ENCODE data around the gene DYNC1H1.

Gene DYNC1H1

GRCh38 chr14:101939646-101940170 is 24.7 kb upstream of the DYNC1H1 start:
- in situ Hi-C loops (cut with MboI; ENCODE audit: low sequenced_read_pairs): no loop called here

- in situ Hi-C loops (cut with MboI; ENCODE audit: low sequenced_read_pairs): no loop called here
Measured at GRCh38 chr14:101944451-101944850, 19.9 kb upstream of the DYNC1H1 start.

- in situ Hi-C loops (cut with MboI; ENCODE audit: low sequenced_read_pairs): no loop called here
Measured at GRCh38 chr14:101945171-101945570, 19.2 kb upstream of the DYNC1H1 start.

DNA sequence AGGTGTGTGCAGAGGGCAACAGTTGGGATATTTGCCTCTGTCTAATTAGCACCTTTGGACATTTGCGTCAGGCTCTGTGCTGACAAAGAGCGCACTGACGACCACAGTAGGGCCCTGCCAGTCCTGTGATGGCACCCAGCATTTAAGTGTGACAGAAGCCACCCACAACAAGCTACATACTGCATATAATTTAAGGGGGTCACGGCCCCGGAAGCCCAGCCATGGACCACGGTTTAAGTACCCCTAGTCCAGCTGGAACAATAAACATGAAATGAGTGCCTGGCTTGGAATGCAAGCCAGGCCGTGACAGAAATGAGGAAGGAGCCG is 16.8 kb upstream of the DYNC1H1 start:
- in situ Hi-C loops (cut with MboI; ENCODE audit: low sequenced_read_pairs): no loop called here

DNA sequence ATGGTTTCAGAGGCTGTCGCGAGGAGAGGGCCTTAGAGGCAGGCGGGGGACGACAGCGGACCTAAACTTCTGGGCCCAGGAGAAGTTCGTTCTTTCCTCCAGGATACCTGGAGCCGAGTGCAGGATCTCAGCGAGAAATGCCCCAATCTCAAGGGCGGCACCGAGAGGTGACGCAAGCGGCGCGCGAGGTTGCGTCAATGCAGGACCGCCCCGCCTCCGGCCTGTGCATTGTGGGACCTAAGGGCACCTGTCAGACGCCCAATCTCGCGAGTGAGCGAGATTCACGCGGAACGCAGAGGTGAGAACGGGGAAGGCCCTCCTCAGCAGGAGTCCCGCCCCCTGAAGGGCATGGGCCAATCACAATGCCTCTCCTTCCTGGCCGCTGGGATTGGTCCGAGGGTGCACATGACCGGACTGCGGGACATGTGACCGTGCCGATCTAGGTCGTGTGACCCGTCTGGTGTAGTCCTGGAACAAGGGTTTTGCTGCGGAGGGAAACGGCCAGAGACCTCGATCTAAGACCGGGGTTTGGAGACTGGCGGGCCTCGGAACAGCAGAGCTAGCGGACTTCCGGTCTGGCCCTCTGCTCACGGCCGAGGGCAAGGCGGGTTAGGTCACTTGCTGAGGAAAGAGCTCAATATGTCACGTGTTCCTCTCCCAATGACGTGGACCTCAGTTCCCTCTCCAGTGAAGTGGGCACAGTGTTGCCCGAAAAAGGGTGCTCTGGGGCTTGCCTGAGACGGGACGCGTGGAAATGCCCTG is 16.3 kb upstream of the DYNC1H1 start:
- in situ Hi-C loops (cut with MboI; ENCODE audit: low sequenced_read_pairs): no loop called here

DNA sequence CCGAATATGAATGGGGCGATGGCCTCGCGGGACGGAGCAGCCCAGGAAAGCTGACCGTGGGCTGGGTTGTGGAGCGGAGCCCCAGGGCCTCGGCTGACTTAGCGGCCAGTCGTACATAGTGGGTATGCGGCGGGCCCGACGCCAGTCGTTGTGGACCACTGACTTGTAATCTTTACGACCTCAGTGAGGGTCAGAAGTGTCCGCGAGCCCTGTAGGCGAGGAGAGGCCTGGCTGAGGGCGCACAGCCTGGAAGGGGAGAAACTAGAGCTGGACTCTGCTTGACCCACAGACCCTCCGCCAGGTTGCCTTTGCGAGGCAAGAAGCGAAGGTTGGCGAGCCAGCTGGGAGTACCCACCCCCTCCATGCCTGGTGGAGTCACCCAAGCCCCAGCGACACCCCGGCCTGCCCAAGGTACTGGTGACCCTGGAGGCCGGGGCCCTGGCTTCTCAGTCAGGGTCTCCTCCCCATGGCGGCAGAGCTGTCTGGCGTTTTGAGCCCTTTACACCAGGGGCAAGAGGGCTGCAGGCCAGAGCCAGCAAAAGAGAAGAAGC is 15.6 kb upstream of the DYNC1H1 start:
- in situ Hi-C loops (cut with MboI; ENCODE audit: low sequenced_read_pairs): no loop called here

GRCh38 chr14:101950100-101950499 is 14.3 kb upstream of the DYNC1H1 start:
- in situ Hi-C loops (cut with MboI; ENCODE audit: low sequenced_read_pairs): no loop called here

DNA sequence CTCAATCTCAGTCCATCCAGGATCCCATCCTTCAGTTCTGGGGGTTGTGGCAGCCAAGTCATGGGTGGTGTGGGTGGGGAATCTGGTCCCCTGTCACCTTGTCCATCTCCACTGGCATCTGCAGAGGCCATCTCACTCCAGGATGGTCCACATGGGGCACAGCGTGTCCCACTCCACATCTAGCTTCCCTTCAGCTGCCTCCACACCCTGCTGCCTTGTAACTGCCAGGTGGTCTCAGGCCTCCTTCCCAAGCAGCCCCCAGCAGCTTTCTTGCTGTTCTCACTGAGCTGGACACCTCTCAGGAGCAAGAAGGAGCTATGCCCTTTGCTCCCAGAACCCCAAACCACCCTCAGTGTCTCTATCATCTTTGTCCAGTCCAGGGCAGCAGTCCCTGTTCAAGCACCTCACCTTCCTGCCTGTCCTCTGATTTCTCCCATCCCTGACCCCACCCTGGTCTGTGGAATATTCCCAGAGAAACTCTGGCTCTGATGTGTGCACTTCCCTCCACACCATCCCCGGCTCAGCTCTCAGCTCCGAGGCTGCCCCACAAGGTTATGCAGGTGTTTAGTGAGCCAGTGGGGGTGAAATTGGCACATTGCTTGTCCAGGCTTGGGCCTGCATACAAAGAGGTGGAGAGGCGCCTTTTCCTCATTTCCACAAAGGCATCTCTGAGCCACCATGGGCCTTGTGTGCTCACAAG is 13.7 kb upstream of the DYNC1H1 start:
- in situ Hi-C loops (cut with MboI; ENCODE audit: low sequenced_read_pairs): no loop called here

DNA sequence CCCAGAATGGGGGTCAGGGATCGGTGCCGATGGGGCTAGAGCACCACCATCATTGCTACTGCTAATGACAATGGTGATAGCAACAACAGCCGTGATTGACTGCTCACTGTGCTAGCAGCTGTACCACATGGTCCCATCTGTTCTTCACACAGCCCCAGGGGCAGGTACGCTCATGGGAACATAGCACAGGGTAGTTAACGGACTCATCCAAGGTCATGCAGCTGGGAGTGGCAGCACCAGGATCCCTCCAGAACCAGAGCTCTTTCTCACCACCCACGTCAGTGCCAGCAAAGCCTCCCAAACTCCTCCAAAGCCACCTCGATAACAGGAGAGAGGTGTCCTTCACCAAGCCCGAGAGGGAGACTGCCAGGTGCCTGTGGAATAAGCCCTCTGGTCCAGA is 11.2 kb upstream of the DYNC1H1 start:
- in situ Hi-C loops (cut with MboI; ENCODE audit: low sequenced_read_pairs): no loop called here

DNA sequence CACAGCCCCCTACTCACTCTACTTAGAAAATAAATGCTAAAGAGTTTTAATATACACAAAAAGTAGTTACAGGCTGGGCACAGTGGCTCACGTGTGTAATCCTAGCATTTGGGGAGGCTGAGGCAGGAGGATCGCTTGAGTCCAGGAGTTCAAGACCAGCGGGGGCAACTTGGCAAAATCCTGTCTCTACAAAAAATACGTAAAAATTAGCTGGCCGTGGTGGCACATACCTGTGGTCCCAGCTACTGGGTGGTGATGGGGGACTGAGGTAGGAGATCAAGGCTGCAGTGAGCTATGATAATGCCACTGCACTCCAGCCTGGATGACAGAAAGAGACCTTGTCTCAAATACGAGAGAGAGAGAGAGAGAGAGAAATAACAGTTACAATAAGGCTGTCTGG is 9.9 kb upstream of the DYNC1H1 start:
- in situ Hi-C loops (cut with MboI; ENCODE audit: low sequenced_read_pairs): no loop called here

- in situ Hi-C loops (cut with MboI; ENCODE audit: low sequenced_read_pairs): no loop called here
Measured at GRCh38 chr14:101955695-101956161, 8.6 kb upstream of the DYNC1H1 start.

- in situ Hi-C loops (cut with MboI; ENCODE audit: low sequenced_read_pairs): no loop called here
Measured at GRCh38 chr14:101956179-101956885, 8.0 kb upstream of the DYNC1H1 start.

- in situ Hi-C loops (cut with MboI; ENCODE audit: low sequenced_read_pairs): no loop called here
Measured at GRCh38 chr14:101957406-101958234, 6.8 kb upstream of the DYNC1H1 start.

GRCh38 chr14:101958418-101959180 is 5.8 kb upstream of the DYNC1H1 start:
- in situ Hi-C loops (cut with MboI; ENCODE audit: low sequenced_read_pairs): no loop called here

- in situ Hi-C loops (cut with MboI; ENCODE audit: low sequenced_read_pairs): no loop called here
Measured at GRCh38 chr14:101959277-101959676, 5.1 kb upstream of the DYNC1H1 start.

DNA sequence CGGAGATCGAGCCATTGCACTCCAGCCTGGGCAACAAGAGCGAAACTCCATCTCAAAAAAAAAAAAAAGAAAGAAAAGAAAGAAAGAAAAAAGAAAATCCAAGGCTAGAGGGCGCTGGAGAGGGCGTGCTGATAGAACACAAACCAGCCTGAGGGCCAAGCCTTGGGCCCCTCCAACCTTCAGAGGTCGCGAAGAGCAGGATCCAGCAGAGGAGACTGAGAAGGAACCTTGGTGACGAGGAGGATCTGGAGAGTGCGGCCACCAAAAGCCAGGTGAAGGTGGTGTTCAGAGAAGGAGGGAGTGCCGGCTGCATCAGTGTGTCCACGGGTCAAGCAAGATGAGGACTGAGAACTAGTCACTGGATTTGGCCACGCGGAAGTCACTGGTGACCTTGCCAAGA is 4.1 kb upstream of the DYNC1H1 start:
- in situ Hi-C loops (cut with MboI; ENCODE audit: low sequenced_read_pairs): no loop called here

DNA sequence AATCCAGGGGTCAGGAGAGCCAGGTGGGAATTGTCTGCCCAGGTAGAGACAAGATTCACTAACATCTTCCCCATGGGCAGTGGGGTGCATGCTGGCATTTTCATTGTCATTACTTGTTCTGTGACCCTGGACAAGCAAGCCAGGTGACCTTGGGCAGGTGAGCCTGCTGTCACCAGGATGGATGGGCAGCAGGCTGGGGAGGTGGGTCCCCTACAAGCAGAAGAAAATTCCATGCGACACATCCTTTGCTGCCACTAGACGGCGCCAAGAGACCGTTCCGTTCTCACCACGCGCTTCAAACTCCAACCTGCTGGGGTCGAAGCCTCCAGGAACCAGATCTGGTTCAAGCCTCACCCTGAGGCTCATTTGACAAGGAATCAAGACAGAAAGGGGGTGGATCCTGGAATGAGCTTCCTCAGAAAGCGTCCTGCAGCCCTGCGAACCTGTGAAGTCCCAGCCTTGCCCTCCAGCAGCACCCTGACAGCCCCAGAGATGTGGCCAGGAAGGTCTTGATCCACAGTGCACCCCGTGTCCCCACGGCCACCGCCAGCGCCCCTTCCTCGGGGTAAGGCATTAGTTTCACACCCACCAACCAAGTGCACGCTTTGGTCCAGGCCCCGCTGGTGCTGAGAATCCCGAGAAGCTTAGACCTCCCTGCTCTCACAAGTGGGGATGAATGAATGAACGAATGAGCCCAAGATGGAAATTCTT is 3.2 kb upstream of the DYNC1H1 start:
- in situ Hi-C loops (cut with MboI; ENCODE audit: low sequenced_read_pairs): no loop called here

DNA sequence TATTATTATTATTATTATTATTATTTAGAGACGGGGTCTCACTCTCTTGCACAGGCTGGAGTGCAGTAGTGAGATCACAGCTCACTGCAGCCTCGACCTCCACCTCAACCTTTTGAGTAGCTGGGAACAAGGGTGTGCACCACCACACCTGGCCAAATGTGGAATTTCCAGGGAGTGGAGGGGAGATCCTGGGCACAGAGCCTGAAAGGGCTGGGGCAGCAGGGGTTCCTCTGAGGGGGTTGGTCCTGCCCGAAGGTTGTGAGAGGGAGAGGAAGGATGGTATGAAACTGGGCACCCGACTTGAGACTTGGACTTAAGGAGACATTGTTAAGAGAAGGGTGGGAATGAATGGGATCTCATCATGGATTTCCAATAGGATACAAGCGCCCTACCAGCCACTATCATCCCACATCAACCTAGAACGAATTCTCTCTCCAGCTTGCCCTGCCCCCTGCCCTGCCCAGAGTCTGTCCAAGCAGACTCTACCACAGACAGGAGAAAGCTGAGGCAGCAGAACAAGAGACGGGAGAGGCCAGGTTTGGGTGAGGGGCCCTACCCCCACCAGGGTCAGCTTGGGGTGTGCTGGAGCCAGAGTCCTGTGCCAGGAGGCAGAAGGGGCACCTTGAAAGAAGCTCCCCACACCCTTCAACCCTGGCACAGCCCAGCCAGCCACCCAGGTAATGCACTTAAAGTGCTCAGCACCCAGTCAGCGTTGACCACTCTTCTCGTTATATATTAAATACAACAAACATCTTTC is 2.4 kb upstream of the DYNC1H1 start:
- in situ Hi-C loops (cut with MboI; ENCODE audit: low sequenced_read_pairs): no loop called here

Data from HL-60/S4 treated with retinoic acid at 250 ng/mL for 4 days and 3 days (cell line).